HG03439 (cell line): Measurements from ENCODE around the gene PPIL6.

Experiments
- ATAC-seq: cut with Tn5 transposase; IDR thresholded peaks from one replicate; pipeline ENCODE4 v1.9.1; 2021; ENCODE audit warnings: mild to moderate bottlenecking, moderate library complexity; ENCODE audit not compliant: unreplicated experiment

Gene PPIL6

DNA sequence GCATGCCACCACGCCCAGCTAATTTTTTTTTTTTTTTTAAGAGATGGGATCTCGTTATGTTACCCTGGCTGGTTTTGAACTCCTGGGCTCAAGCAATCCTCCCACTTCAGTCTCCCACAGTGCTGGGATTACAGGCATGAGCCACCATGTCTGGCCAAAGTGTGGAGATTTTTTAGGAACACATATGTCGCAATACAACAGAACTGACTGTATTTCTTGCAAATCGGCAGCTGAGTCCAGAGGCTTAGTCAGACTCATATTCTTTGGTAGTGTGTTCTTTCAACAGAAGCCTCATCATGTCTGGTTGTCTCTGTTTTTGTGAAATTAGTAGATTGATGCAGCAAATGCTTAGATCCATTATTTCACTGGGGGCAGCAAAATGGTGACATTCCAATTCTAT lies 34.2 kb downstream of the PPIL6 start:
- ATAC-seq, result no peak

DNA sequence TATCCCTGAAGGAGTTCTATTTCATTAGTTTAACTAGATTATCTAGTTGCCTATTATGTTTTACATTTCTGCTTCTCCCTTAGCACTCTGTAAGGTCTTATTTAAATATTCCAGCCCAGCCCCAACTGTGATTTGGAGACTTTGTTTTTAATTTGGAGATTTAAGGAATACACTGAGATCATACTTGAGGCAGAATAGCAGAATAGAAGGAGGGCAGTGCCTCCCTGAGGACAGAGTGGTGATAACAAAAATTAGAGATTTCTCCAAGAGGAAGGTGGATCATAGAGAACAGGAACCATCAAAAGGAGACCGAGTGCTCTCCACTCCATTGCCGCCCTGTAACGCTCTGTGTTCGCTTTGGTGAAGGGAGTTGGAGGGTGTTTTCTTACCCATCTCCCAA lies 43.4 kb downstream of the PPIL6 start:
- no peak for ATAC-seq

DNA sequence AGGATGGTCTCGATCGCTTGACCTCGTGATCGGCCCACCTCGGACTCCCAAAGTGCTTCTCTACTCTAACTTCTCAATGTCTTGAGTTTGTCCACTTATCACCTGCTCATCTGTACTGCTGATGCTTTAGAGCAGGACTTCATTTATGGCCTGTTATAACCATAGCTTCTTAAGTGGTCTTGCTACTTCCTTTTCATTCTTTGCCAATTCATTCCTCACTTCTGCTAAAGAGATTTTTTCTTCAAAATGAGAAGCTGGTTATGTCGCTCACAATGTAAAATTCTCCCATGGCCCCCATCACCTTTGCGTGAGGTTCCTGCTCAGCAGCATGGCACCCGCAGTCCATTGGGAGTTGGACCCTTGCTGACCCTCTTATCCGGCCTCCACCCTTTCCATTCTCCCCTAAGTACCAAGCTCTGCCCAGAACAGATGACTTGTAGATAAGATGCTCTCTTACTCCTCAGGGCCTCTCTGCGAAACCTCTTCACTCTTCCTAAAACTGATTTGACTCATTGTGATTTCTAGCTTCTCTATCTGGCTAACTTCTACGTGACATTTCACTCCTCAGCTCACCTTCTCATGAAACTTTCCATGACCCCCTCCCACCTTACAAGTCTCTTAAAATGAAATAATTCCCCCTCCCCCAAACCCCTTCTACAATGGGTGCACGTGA lies 44.2 kb downstream of the PPIL6 start:
- no peak for ATAC-seq

DNA sequence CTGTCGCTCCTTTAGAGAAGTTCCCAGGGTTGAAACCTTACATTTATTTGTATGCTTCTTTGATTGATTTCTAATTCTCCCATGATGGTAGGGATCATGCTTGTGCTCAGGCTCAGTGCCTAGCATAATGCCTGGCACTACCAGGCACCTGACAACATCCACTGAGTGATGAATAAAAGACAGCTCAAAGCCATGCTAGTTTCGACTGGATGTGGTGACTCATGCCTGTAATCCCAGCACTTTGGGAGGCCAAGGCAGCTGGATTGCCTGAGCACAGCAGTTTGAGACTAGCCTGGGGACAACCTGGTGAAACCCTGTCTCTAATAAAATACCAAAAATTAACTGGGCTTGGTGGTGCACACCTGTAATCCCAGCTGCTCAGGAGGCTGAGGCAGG lies 46.5 kb downstream of the PPIL6 start:
- ATAC-seq, result no peak

DNA sequence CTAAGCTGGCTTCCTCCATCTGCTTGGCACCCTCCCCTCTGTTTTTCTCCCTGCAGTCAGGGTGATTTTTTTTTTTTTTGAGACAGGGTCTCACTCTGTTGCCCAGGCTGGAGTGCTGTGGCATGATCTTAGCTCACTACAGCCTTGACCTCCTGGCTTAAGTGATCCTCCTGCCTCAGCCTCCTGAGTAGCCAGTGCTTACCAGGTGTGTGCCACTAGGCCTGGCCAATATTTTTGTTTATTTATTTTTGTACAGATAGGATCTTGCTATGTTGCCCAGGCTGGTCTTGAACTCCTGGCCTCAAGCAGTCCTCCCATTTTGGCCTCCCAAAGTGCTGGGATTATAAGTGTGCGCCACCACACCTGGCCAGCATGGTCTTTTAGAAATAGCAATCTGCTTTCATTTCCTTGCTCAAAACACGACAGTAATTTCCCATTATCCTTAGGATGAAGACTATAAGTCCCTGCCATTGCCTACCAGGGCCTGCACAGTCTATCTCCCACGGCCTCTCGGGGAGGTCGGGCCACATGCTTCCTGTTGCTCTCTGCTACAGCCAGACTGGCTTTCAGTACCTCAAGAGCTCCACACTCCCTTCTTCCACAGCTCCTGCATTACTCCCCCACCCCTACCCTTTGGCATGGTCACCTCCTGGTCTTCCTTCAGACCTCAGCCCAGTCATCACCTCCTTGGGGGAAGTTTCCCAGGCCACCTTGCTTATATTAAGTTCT lies 47.1 kb downstream of the PPIL6 start:
- no peak for ATAC-seq

DNA sequence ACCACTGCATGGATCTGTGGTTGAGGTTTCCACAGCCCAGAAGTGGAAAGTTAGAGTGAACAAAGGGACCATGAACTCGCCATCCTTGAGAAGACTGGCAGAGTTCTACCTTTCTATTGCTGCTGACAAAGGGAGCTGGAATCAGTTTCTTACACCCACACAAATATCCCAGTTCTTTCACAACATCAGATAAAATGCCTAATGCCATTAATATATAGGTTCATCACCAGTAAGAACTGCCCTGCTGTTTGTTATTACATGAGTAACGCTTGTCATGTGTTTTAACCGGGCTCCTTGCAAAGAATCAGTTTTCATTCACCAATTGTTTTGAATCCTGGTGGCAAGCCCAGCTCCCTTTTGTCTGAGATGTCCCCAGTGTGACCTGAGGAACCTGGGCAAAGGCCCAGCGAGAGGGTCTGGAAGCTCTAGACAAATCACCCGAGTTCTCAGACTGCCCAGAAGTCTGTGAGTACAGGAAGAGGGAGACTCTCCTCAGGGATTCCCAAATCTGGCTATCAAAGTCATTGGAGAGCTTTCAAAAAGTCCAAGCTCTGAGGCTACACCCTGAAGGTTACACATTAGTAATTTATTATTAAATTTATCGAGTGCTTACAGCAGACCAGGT lies 50.7 kb downstream of the PPIL6 start:
- no peak for ATAC-seq

DNA sequence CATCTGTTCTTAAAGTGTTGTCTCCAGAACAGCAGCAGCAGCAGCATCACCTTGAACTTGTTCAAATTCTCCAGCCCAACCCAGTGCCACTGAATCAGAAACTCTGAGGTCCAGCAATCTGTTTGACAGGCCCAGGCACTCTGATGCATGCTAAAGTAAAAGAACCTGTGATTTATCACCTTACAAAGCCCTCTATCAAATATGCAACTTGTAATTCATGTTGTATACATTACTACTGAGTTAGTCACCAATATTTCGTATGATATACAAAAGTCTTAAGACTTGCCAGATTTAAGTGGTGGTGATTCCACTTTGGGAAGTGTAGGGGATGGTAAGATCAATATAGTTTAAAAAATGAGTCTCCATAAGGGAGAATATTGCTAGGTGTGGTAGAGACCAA lies 52.2 kb downstream of the PPIL6 start:
- ATAC-seq, result no peak

DNA sequence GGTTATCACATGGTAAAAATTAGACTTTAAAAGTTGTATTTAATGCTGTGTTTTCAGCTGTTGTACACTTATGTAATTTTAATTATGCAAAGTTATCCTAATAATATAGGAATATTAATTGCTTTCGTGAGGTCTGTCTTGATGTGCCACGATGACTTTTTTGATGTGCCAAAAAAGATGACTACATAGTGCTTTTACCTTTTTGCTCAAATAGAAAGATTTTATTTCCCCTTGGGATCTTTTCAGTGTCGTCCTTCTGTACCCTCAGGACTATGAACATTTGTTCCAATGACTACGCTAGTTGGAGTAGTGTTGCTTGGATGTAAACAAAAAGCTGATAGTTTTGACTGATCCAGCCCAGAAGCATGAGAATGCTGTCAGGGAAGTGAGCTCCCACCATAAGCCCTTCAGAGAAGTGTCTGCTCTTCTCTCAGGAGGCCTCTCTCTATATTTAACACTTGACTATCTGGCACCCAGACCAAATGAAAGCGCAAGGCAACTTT lies 56.9 kb downstream of the PPIL6 start:
- ATAC-seq, result no peak

DNA sequence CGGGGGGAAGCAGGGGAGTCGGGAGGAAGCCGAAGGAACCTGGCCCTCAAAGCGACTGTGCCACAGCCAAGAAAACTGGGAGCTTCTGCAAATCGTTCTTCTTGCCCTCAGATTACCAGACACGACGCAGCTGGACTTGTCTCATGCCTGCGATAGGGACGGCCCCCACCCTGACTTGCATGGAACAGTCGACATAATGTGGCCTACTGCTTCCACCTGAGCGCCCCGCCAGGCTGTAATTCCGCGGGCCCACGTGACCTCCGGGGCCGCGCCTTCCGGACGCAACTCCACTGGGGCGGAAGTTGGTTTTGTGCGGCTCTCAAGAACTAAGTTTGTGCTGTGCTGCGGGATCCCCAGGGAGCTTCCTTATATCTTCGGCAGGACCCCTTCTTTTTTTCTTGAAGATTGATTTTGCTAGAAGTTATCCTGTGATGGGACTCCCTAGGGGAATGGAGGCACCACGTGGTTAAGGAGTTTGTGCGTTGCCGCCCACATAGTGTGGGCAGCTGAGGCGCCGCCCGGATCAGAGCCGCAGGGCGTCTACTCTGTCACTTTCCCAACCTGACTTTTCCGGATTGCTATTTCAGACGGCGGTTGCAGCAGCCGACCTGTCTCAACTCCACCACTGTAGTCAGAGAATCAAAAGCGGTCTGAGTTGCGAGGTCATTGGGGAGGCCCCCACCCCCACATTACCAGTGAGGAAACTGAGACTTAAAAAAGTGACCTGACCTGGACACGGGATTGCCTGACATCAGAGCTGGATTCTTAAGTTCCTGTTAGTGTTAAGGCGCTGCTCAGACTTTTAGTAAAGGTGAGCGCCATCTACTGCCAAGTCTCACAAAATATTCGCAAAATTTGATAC lies 57.6 kb downstream of the PPIL6 start:
- peak; percentile 76 for ATAC-seq

DNA sequence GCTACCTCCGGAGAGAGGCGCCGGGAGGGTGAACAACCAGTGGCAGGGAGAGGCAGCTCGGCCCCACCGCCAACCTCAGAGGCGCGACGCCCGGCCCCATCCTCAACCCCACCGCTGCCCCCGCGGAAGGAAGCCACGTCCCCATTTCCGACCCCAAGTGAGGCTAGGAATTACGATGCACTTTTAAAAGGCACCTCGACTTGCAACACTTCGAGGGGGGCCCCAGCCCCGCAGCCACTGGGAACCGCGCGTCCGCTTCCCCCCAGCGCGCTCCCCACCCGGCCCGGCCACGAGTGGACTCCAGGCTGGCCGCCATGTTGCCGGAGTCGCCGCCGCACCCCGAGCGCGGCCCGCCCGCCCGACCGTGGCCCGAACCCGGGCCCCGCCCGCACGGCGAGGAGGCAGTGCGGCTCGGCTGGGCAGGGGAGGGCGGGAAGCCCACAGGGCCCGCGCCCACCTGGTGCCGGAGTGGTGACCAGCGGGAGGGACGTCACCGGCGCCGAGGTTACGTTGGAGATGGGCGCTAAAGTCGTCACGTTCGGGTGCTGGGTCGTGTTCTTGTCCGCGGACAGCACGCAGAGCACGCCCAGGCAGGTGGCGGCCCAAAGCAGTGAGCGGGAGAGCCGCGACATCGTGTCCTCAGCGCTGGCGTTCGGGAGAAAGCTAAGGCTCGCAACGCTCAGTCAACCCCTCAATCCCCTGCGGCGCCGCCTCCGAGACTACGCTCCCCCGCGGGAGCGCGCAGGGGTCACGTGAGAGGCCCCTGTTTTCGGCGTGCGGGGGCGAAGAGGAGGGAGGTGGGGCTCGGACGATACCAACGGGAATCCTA lies 58.5 kb downstream of the PPIL6 start, which contains the start of gene CD164:
Gene CD164, minus strand, starts transcription at position 721 of the 829 bp plus-strand sequence. Its CDS starts 89 bp downstream, at position 632.
- ATAC-seq, result peak; percentile 56

DNA sequence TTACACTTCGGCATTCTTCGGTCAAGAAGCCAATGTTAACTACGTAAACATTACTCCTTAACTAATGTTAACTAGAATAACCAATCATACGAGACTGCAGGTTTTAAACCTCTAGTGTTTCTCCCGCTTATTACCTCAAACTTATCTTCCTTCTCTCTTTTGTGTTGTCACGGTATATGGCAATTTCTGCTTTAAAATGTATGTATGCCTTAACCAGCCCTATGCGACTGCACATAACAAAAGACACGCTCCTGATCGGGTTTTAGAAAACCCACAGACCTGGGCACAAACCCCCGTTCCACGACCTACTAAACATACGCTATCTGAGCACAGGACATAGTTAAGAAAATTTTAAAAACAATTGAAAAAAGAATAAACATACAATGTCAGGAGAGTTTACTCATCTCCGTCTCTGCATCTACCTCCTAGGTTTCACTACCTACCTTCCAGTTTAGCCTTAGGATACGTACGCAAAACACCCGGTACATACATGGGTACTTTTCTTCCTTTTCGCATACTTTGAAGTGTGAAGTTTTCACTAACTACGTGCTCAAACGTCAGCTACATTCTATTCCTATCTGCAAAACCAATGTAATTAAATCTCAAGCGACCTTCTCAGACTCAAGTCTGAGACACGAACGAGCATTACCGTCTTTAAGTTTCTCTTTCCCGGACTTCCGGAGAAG lies 59.2 kb downstream of the PPIL6 start:
- no peak for ATAC-seq

DNA sequence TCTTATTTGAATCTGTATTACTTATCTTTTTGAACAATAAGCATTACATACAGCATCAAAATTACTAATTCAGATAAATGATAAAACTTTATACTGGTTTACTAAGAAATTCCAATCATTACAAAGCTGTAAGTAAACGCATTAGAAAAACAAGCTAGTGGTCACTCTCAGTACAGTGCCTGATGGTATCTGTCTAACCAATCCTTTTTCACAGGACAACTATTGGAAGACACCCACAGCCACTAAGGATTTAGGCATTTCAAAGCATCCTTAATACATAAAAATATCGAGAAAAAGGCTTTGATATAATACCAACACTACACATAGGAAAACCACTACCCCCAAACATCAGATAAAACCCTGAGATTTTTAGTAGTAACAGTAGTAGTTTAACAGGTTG lies 60.7 kb downstream of the PPIL6 start:
- ATAC-seq, result no peak

DNA sequence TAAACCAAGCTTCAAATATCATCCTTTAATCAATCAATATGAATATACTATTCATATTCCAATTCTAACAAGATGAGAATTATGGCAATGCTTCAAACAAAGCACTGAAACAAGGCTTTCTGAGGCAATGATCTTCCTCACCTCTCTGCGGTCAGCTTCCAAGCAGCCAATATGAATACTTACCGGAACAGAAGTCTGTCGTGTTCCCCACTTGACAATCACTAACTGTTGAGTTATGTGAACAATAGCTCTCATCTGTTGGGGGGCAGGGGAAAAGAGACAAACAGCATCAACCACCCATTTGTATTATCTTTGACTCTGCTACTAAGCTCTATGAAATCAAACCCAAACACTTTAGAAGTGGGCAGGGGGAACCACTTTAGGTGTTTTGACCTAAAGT lies 62.7 kb downstream of the PPIL6 start:
- ATAC-seq, result no peak

DNA sequence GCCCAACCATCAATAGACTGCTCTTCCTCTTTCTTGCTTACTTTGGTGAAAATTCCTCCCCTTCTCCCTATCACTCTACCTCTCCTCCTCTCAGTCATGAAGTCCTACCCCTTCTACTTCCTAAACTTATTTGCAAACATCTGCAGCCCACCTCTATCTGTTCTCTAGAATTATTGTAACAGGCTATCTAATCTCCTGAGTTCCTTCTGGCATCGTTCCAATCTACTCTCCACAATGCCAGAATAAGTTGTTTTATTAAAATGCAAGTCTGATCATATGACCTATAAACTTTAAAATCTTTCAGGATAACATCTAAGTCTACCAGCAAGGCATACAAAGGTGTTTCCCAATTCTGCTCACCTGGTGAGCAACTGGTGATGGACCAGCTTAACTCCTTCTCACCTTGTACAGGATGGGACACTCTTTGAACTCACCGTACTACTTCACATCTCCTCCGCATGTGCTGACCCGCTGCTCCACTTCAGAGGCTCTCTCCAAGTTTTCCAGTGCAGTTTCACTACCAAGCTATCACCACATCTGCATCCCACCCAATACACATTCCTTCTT lies 66.0 kb downstream of the PPIL6 start:
- ATAC-seq, result no peak

DNA sequence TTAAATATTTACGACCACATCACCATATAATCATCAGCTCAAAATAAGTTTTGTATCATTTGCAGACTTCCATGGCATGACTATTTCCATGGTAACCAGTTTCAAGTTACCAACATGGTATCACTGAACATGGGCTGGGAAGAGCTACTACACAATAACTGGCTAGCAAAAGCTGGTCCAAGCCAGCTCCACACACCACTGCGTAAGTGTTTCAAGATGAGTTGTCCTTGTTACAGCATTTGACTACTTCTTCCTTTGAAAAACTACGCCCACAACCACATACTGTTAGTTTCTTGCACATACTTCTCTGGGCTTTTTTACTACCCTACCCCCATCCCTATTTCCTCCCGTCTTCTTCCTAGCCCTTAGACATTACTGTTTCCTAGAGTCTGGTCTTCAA lies 66.7 kb downstream of the PPIL6 start:
- ATAC-seq, result peak; percentile 92

DNA sequence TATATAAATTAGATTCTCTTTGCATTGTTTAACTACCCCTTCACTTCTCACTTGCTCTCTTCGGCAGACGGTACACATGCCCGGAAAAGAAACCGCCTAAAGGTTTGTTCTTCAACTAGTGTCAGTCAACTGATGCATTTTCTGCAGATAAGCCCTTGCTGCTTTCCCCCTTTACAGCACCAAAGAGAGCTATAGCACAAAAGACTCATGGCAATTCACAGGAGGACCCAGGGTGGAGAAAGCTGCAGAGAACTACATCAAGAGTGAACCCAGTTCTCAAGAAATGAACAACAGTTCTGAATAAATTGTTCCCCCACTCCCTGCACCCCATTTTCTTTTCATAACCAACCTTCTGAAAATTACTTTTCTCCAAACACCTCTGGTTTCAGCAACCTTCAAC lies 67.1 kb downstream of the PPIL6 start:
- no peak for ATAC-seq

DNA sequence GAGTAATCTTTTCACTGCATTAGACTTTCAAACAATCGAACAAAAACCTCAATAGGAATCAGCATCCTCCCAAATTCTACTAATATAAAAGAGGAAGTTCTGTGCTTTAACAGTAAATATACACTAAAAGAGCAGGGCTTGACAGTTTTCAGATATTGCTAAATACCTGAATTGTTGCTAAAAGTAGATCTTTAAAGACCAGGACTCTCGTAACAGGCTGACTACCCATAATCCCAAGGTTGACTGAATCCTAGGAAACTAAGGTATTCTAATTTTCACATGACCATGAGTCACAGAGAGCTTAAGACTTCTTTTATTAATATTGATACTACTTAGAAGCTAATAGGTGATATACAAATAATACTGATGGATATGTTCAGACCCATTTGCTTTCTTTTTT lies 68.3 kb downstream of the PPIL6 start:
- no peak for ATAC-seq

DNA sequence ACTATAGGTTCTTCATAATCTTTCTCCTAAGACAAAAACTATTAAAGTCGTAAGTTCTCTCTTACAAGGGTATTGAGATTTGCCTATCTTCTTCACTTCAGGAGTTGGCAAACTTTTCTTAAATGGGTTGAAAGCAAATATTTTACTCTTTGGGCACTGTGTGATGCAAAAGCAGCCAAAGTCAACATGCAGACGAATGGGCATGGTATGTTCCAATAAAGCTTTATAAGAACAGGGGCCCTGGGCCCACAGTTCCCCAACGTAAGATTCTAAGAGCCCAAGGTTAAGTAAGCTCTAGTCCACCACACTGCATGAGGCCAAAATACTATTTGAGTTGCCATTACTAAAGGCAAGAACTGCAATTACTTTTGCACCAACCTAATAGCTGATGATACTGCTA lies 69.6 kb downstream of the PPIL6 start:
- no peak for ATAC-seq

DNA sequence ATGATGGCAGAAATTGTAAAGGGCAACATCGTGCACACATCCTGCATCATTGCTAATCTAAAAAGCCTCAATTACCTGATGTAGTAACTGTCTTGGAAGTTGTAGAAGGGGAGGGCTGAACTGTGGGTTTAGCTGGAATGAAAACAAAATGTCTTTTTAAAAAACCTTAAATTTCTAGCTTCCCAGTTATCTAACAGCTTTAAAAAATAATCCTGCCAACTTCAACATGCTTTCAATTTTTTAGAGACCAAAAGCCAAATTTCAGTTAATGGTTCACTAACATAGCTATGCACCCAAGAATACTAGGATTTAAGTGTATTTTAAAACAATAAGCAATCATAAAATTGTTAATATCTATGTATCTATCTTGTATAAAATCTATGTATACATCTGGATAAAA lies 70.1 kb downstream of the PPIL6 start:
- ATAC-seq, result no peak
